ENCODE data around the gene CEP20. TPM values are rescaled to one million over a fixed set of nuclear protein-coding genes. Genes with fewer than 3 reads are reported as not detected.

The CEP20 gene
- total RNA-seq, 1 experiment from 2014 or later, result 36.9 TPM

- H3K23me2 ChIP-seq (ENCODE audit: insufficient read length, low read depth, low read length, poor library complexity, severe bottlenecking), result no peaks in the 10 kb centered on the region
- H2BK15ac ChIP-seq (ENCODE audit: low read depth, low read length), result no peak overlapping the region
- no peak overlapping the region for H3K9ac ChIP-seq (ENCODE audit: extremely low read depth, insufficient read length, low read length)
- no peak overlapping the region for H3K56ac ChIP-seq (ENCODE audit: insufficient read length, low read depth, low read length)
- H2BK5ac ChIP-seq (ENCODE audit: insufficient read length, low read length), result no peak overlapping the region
- no peaks in the 10 kb centered on the region for H3K79me1 ChIP-seq (ENCODE audit: insufficient read depth, low read depth, low read length, poor library complexity, severe bottlenecking)
- H2BK20ac ChIP-seq (ENCODE audit: low read depth, low read length, poor library complexity, severe bottlenecking), result no peak overlapping the region
- TF ChIP-seq CTCF (conservative IDR thresholded peaks at IDR 0.05), result no peak
- H3T11ph ChIP-seq (ENCODE audit: low read length), result no peak overlapping the region
- no CpG with 5 or more reads among the region's 2 CpGs for WGBS (ENCODE audit: extremely low coverage, insufficient read length, low lambda C conversion rate)
- H2AFZ ChIP-seq (ENCODE audit: low read length), result no peak overlapping the region
- no peak for DNase-seq
- Mint-ChIP-seq H3K4me1 (no peaks in the 10 kb centered on the region), H3K36me3 (ENCODE audit: insufficient read depth in 1 of 3, low read depth in 3 of 3) (no peaks in the 10 kb centered on the region), H3K9me3 (no peaks in the 10 kb centered on the region), H3K4me3 (no peak overlapping the region), H3K27ac (no peak overlapping the region), H3K27me3 (ENCODE audit: low read depth) (no peaks in the 10 kb centered on the region)
- no peak overlapping the region for H2AK5ac ChIP-seq (ENCODE audit: insufficient read length, low read length)
- H4K5ac ChIP-seq (ENCODE audit: insufficient read length, low read depth, low read length), result no peak overlapping the region
- no peak overlapping the region for H2BK12ac ChIP-seq (ENCODE audit: insufficient read length, low read depth, low read length)
- H3K18ac ChIP-seq (ENCODE audit: insufficient read length, low read depth, low read length), result no peak overlapping the region
- H4K20me1 ChIP-seq (ENCODE audit: control insufficient read depth, insufficient read depth, insufficient read length), result no peaks in the 10 kb centered on the region
- H3K14ac ChIP-seq (ENCODE audit: insufficient read depth, low read length), result no peak overlapping the region
- H4K91ac ChIP-seq (ENCODE audit: insufficient read length, low read depth, low read length), result no peak overlapping the region
- H3K4me2 ChIP-seq (ENCODE audit: insufficient read depth, insufficient read length, low read length), result no peak overlapping the region
- no peak overlapping the region for H4K8ac ChIP-seq (replicated peaks; ENCODE audit: insufficient read length, low read depth, low read length)
- H3K27me3 ChIP-seq (ENCODE audit: insufficient read depth, low read length), result no peaks in the 10 kb centered on the region
- no peaks in the 10 kb centered on the region for H3K79me2 ChIP-seq (ENCODE audit: insufficient read depth, low read length)
- H2BK120ac ChIP-seq (ENCODE audit: low read depth, low read length, poor library complexity, severe bottlenecking), result no peak overlapping the region
- no peaks in the 10 kb centered on the region for H3K4me1 ChIP-seq (ENCODE audit: insufficient read depth, low read length)
- H3K23ac ChIP-seq (ENCODE audit: insufficient read length, low read depth, low read length), result no peak overlapping the region
- H3K4ac ChIP-seq (ENCODE audit: low read depth, low read length), result no peak overlapping the region
- H3K9me3 ChIP-seq (ENCODE audit: control insufficient read depth, low read depth, low read length), result no peaks in the 10 kb centered on the region
- H3K27ac ChIP-seq (ENCODE audit: insufficient read length, low read depth, low read length), result no peak overlapping the region
Observed at GRCh38 chr16:15835136-15835878, 53.1 kb downstream of the CEP20 start.
